Right atrium auricular region (tissue), 2 donors: ENCODE measurements around the gene TOMM20. TPM values are rescaled to one million over a fixed set of nuclear protein-coding genes. Genes with fewer than 3 reads are reported as not detected.
"Not testable (repeated sequence)": the region's sequence is repeated elsewhere in the genome, so short reads cannot be mapped to it uniquely, and the experiment has no call there.

Experiments
- DNase-seq: peaks from one replicate; pipeline ENCODE4 v3.0.0-alpha.2; 2019; ENCODE audit warnings: low spot score
- H3K27ac ChIP-seq, 2 donors: fragments of 200-600 bp; sonication (generic); 1 replicate in 1 of 2; 2 replicates in 1 of 2; pipeline ENCODE4 v1.5.1; 2016 to 2019
- H3K27me3 ChIP-seq, 2 donors: fragments of 200-600 bp; sonication (generic); one replicate each; pipeline versions ENCODE4 v1.5.1 to v1.6.0; 2017 to 2019
- H3K36me3 ChIP-seq: fragments of 200-600 bp; sonication (generic); one replicate; pipeline ENCODE4 v1.5.1; 2016
- H3K4me1 ChIP-seq, 2 donors: fragments of 200-600 bp; sonication (generic); one replicate each; pipeline versions ENCODE4 v1.5.1 to v1.6.0; 2017 to 2019
- H3K4me3 ChIP-seq, 2 donors: fragments of 200-600 bp; sonication (generic); 1 replicate in 1 of 2; 2 replicates in 1 of 2; pipeline ENCODE4 v1.5.1; 2017 to 2019; ENCODE audit warnings: mild to moderate bottlenecking in 1 of 2, moderate library complexity in 1 of 2
- H3K9me3 ChIP-seq, 2 donors: fragments of 200-600 bp; sonication (generic); one replicate each; pipeline ENCODE4 v1.5.1; 2019
- total RNA-seq, 2 donors: library from RNA; depleted of rRNA; stranded (reverse); fragments of >200 nt; gene quantifications; one replicate each; pipeline ENCODE4 v1.1.0, GENCODE V29; 2016
- TF ChIP-seq, protein P1 (sequence below), 2 donors: fragments of 200-600 bp; sonication (generic); IDR thresholded peaks; one replicate each; pipeline ENCODE4 v1.5.1; 2019; ENCODE audit warnings: antibody characterized with exemption in 2 of 2

The TOMM20 gene
- total RNA-seq, 2 donors from 2014 or later, result 70.2 to 83.5 TPM

DNA sequence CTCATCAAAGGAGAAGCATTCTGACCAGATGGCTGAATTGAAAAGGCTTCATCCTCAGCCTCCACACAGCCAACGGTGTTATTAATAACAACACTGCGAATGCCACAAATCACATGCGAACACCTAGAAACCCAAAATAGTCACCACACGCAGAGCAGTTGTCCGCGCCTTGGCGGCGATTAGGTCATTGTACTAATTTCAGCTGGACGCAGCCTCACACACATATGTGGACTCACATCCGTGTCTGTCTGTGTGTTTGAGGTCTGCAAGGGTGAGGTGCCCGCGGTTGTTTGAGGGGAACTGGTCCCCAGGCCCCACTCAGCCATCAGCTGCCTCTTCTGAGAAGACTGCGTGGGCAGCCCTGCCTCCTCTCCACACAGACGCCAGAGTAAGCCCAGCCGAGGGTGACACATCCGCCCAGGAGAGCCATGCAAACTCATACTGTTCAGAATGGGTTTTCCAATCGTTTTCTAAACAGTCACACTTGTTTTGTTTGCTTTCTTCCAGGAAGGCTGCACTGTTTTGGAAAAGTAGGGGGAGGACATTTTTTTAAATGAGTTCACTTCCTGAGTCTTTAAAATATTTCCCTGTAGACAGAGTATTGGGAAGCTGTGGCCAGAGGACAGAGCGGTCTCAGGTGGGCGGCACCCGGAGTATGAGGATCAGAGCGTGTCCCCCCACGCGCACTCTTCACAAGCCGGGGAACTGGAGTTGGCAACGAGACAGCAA is 53.4 kb downstream of the TOMM20 start:
- peak overlapping the region in 1 of 2 donors; percentile 19 for H3K4me3 ChIP-seq
- TF ChIP-seq, protein P1, sequence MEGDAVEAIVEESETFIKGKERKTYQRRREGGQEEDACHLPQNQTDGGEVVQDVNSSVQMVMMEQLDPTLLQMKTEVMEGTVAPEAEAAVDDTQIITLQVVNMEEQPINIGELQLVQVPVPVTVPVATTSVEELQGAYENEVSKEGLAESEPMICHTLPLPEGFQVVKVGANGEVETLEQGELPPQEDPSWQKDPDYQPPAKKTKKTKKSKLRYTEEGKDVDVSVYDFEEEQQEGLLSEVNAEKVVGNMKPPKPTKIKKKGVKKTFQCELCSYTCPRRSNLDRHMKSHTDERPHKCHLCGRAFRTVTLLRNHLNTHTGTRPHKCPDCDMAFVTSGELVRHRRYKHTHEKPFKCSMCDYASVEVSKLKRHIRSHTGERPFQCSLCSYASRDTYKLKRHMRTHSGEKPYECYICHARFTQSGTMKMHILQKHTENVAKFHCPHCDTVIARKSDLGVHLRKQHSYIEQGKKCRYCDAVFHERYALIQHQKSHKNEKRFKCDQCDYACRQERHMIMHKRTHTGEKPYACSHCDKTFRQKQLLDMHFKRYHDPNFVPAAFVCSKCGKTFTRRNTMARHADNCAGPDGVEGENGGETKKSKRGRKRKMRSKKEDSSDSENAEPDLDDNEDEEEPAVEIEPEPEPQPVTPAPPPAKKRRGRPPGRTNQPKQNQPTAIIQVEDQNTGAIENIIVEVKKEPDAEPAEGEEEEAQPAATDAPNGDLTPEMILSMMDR (IDR thresholded peaks at IDR 0.05), result no peak
- H3K9me3 ChIP-seq, result no peaks in the 10 kb centered on the region
- no peaks in the 10 kb centered on the region for H3K27me3 ChIP-seq
- DNase-seq, result peak; percentile 89
- no peaks in the 10 kb centered on the region for H3K36me3 ChIP-seq
- peaks cover 0 to 72% of the 10 kb centered on the region in 2 donors for H3K4me1 ChIP-seq
- H3K27ac ChIP-seq, result peak overlapping the region; percentile 95 to 98

DNA sequence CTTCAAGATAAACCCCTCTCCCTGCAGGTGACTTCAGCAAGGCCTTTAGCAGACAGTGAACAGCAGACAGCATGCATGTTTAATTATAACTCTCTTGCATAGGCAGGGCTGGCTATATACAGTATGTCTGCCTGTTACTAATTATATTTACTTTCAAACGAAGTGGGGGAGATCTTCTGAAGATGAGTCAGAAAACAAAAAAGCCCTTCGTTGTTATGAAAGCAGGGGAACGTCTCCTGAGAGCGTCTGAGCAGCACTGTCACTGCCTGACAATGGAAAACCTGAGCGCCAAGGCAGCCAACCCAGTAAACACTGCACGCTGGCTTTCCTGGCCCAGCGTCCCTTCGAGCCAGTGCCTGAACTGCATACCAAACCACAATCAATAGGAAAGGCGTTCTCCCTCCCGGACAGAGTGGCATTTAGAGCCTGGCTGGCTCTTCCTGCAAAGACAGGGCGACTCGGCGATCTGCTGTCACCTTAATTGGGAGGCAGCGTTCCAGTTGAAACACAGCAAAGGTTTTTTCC is 54.1 kb downstream of the TOMM20 start:
- no peaks in the 10 kb centered on the region for H3K36me3 ChIP-seq
- DNase-seq, result no peak
- H3K4me3 ChIP-seq, result peak overlapping the region in 1 of 2 donors; percentile 19
- H3K4me1 ChIP-seq, result peaks cover 0 to 72% of the 10 kb centered on the region in 2 donors
- TF ChIP-seq, protein P1 (IDR thresholded peaks at IDR 0.05), result no peak
- H3K27me3 ChIP-seq, result no peaks in the 10 kb centered on the region
- H3K27ac ChIP-seq, result peak overlapping the region; percentile 95 to 98
- H3K9me3 ChIP-seq, result no peaks in the 10 kb centered on the region

DNA sequence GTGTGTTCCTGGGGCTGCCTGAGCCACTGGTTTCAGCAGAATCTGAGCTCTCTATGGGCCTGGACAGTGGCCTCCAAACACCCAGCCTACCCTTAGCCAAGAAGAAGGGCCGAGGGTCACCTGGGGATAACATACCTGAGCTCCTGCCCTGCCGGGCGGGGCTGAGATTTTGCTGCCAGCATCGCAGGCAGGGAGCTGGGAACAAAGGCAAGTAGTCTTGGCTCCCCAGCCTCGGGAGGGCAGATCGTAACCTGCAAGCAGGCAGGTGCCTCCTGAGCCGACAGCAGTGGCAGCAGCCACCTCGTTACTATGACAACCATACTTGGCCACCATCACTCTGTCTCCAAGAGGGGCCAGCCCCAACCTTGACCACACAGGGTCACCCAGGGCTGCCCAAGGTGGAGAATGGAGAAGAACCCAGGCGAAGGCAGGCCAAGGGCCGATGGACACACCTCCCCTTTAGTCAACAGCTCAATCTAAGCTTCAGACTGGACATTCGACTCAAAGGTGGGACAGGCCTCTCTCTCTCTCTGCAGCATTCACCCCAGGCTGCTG is 54.6 kb downstream of the TOMM20 start:
- peak overlapping the region; percentile 95 to 98 for H3K27ac ChIP-seq
- peak overlapping the region in 1 of 2 donors; percentile 19 for H3K4me3 ChIP-seq
- H3K27me3 ChIP-seq, result no peaks in the 10 kb centered on the region
- no peaks in the 10 kb centered on the region for H3K36me3 ChIP-seq
- H3K4me1 ChIP-seq, result peaks cover 0 to 72% of the 10 kb centered on the region in 2 donors
- TF ChIP-seq, protein P1 (IDR thresholded peaks at IDR 0.05), result no peak
- no peak for DNase-seq
- H3K9me3 ChIP-seq, result no peaks in the 10 kb centered on the region

DNA sequence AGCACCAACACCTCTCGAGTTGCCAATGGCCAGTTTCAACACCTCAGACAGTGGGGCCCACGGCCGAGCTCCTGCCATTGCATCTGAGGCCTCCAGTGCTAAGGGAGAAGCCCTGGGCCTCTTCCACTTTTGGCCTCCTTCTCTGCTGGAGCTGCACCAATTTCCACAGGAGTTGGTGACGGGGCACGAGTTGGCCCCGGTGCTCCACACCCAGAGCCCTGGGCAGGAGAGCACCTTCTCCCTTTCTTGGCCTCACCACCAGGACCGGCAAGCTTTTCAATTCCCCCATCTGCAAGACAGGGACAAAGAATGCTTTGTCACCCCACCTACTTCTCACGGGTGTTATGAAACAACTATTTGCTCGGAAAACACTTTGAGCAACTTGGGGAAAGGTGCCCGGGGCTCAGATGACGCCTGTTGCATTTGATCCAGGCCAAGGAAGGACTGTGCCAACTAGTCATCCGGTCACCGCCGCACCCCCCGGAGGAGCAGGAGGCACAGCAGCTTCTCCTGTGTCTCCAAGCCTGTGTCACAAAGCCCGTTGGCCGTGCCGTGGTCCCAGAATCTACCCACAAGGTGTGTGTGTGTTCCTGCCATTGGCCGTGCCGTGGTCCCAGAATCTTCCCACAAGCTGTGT is 55.2 kb downstream of the TOMM20 start:
- H3K9me3 ChIP-seq, result no peaks in the 10 kb centered on the region
- peak; percentile 73 for DNase-seq
- peaks cover 0 to 70% of the 10 kb centered on the region in 2 donors for H3K4me1 ChIP-seq
- peak overlapping the region; percentile 95 to 98 for H3K27ac ChIP-seq
- no peaks in the 10 kb centered on the region for H3K27me3 ChIP-seq
- H3K36me3 ChIP-seq, result no peaks in the 10 kb centered on the region
- H3K4me3 ChIP-seq, result no peak overlapping the region
- TF ChIP-seq, protein P1 (IDR thresholded peaks at IDR 0.05), result no peak

DNA sequence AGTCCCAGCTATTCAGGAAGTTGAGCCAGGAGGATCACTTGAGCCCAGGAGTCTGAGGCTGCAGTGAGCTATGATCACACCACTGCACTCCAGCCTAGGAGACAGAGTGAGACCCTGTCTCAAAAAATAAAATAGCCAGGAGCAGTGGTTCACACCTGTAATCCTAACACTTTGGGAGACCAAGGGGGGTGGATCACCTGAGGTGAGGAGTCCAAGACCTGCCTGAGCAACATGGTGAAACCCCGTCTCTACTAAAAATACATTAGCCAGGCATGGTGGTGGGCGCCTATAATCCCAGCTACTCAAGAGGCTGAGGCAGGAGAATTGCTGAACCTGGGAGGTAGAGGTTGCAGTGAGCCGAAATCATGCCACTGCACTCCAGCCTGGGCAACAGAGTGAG is 56.1 kb downstream of the TOMM20 start:
- not testable (repeated sequence) for H3K27me3 ChIP-seq, H3K4me3 ChIP-seq, H3K36me3 ChIP-seq, DNase-seq, H3K9me3 ChIP-seq
- H3K27ac ChIP-seq, result peak overlapping the region; percentile 95 to 98
- peaks cover 0 to 70% of the 10 kb centered on the region in 2 donors for H3K4me1 ChIP-seq

DNA sequence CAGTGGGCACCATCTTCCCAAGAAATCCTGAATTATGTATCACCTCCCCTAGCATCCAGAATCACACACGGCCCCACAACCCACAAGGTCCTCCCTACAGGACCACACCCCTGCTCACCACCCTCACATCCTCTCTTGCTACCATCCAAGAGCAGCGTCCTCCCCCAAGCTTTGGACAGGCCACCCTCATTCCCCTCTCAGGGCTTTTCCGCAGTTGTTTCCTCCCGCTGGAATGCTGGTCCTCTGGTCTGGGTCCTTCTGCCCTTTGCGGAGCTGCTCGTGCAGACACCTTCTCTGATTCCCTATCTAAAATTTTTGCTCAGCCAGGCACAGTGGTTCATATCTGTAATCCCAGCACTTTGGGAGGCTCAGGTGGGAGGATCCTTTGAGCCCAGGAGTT is 56.5 kb downstream of the TOMM20 start:
- Histone ChIP-seq H3K4me1 (peaks cover 0 to 73% of the 10 kb centered on the region in 2 donors), H3K27ac (peak overlapping the region; percentile 95 to 98), H3K9me3 (no peaks in the 10 kb centered on the region), H3K27me3 (no peaks in the 10 kb centered on the region), H3K36me3 (no peaks in the 10 kb centered on the region), H3K4me3 (no peak overlapping the region)
- DNase-seq, result no peak
- TF ChIP-seq, protein P1 (IDR thresholded peaks at IDR 0.05), result no peak
